Measurements from ENCODE around the gene KCNQ1.

DNA sequence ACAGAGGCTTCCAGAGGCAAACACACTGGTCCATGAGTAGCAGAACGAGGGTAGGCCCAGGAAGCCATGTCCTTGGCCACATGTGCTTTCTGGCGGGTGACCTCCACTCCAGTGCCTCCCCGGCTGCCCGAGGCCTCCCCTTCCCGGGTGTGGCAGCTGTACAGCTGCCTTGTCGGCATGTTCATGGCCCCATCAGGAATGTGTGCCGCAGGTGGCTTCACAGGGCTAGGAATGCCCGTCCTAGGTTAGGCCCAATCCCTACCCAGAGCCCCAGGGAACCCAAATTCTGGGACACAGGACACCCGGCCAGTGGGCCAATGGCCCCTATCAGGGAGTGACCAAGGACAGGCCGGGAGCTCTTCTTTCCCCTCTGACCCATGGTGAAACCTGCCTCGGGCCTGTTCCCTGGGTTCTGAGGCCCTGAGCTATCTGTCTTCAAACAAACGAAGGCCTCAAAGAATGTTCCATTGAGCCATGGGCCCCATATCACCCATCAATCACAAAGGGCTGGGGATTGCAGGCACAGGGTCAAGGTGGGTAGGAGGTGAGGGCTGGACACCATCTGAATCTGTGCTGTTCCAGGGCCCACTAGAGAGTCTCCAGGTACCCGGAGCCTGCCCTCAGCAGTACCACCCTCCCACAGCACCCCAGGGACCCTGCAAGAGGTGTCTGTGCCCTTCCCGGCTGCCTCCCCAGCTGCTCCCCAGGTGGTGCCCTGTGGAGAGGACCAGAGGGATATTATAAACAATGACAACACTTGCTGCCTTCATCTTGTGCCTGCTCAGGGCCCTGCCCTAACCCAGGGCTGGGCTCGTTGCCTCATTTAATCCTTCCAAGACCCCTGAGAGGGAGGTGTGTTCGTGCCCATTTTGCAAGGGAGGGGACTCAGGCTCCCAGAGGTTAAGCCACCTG is 444.8 kb downstream of the KCNQ1 start:
- TF ChIP-seq, protein P1, sequence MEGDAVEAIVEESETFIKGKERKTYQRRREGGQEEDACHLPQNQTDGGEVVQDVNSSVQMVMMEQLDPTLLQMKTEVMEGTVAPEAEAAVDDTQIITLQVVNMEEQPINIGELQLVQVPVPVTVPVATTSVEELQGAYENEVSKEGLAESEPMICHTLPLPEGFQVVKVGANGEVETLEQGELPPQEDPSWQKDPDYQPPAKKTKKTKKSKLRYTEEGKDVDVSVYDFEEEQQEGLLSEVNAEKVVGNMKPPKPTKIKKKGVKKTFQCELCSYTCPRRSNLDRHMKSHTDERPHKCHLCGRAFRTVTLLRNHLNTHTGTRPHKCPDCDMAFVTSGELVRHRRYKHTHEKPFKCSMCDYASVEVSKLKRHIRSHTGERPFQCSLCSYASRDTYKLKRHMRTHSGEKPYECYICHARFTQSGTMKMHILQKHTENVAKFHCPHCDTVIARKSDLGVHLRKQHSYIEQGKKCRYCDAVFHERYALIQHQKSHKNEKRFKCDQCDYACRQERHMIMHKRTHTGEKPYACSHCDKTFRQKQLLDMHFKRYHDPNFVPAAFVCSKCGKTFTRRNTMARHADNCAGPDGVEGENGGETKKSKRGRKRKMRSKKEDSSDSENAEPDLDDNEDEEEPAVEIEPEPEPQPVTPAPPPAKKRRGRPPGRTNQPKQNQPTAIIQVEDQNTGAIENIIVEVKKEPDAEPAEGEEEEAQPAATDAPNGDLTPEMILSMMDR (IDR thresholded peaks at IDR 0.05): no peak
- no peak for TF ChIP-seq EZH2 (IDR thresholded peaks at IDR 0.05; ENCODE audit: borderline replicate concordance, insufficient read depth, low read depth, low read length, poor library complexity, severe bottlenecking)

All from B cell (primary cell).